HCT116 (cell line): ENCODE results near the gene PRICKLE1. TPM values are rescaled to one million over a fixed set of nuclear protein-coding genes. Genes with fewer than 3 reads are reported as not detected.

ENCODE experiments used
- ATAC-seq: fragments of 200-7000 bp; cut with Tn5 transposase; 2 replicates; pipeline ENCODE4 v1.9.1; 2020; ENCODE audit warnings: mild to moderate bottlenecking, moderate library complexity
- BruUV-seq: library from RNA; stranded (reverse); fragments of 400-500 nt; replicated peaks from 2 replicates; lab custom pipeline; 2021; lab: Mats Ljungman, UMichigan
- CTCF ChIA-PET: fragments of 300-600 bp; sonication (Branson Sonifier 250); formaldehyde crosslinking; loops from one replicate; lab custom pipeline; 2021; ENCODE audit warnings: antibody characterized with exemption; lab: Charles Lee
- POLR2A ChIA-PET: fragments of 300-600, 350-600 bp; sonication (Branson Sonifier 250); formaldehyde crosslinking; loops from one replicate; lab custom pipeline; 2021; ENCODE audit warnings: antibody characterized with exemption; lab: Charles Lee
- RAD21 ChIA-PET, 2 experiments: fragments of 300-600 bp; sonication (Branson Sonifier 250); formaldehyde crosslinking; loops; one replicate each; lab custom pipeline; 2023; ENCODE audit warnings: low total read pairs in 2 of 2; ENCODE audit not compliant: uncharacterized antibody in 2 of 2, unreplicated experiment in 2 of 2, low non-redundant PET in 1 of 2; lab: Charles Lee
- DNase-seq: peaks from one replicate; pipeline ENCODE4 v3.0.0-alpha.2; 2010; ENCODE audit warnings: low read depth, low spot score
- H2AFZ ChIP-seq: fragments of 200-600 bp; shearing (Covaris generic), sonication (generic); 2 replicates; pipeline ENCODE4 v1.6.1; 2017; ENCODE audit warnings: low read depth, mixed run types, mixed read lengths, antibody characterized with exemption, low read length; ENCODE audit not compliant: poor library complexity, severe bottlenecking
- H3K27ac ChIP-seq: 2 replicates; pipeline ENCODE4 v1.5.1; 2012; ENCODE audit warnings: low read depth, low read length
- H3K27me3 ChIP-seq: fragments of 200-600 bp; sonication (generic); 2 replicates; pipeline ENCODE4 v1.6.1; 2016; ENCODE audit warnings: mixed run types, low read length, mixed read lengths; ENCODE audit not compliant: insufficient read depth
- H3K36me3 ChIP-seq, 2 experiments: fragments of 200-500 bp in 1 of 2; fragments of 200-600 bp in 1 of 2; sonication (Bioruptor generic) in 1 of 2; sonication (generic) in 1 of 2; 2 replicates each; pipeline versions ENCODE4 v1.5.1 to v1.6.1; 2014 to 2016; ENCODE audit warnings: low read length in 2 of 2, inconsistent platforms in 1 of 2, mixed read lengths in 1 of 2, mixed run types in 1 of 2; ENCODE audit not compliant: insufficient read depth in 2 of 2, control insufficient read depth in 1 of 2
- H3K4me1 ChIP-seq, 2 experiments: fragments of 200-600 bp in 1 of 2; sonication (generic) in 1 of 2; 2 replicates each; pipeline versions ENCODE4 v1.5.1 to v1.6.1; 2012 to 2017; ENCODE audit warnings: low read length in 2 of 2, inconsistent platforms in 1 of 2, mild to moderate bottlenecking in 1 of 2, mixed read lengths in 1 of 2, mixed run types in 1 of 2, moderate library complexity in 1 of 2; ENCODE audit not compliant: insufficient read depth in 2 of 2, control insufficient read depth in 1 of 2
- H3K4me2 ChIP-seq: fragments of 200-600 bp; sonication (generic); 2 replicates; pipeline ENCODE4 v1.6.1; 2017; ENCODE audit warnings: mixed run types, low read length, mixed read lengths
- H3K4me3 ChIP-seq, 2 experiments: fragments of 200-600 bp in 1 of 2; sonication (generic) in 1 of 2; replicated peaks in 1 of 2; 2 replicates each; pipeline ENCODE4 v1.5.1; 2011 to 2016; ENCODE audit warnings: low read length in 2 of 2, control low read depth in 1 of 2, low read depth in 1 of 2, mild to moderate bottlenecking in 1 of 2, mixed read lengths in 1 of 2, mixed run types in 1 of 2
- H3K79me2 ChIP-seq: fragments of 200-600 bp; sonication (generic); 2 replicates; pipeline ENCODE4 v1.6.1; 2017; ENCODE audit warnings: mild to moderate bottlenecking, mixed run types, low read length, moderate library complexity, mixed read lengths; ENCODE audit not compliant: insufficient read depth
- H3K9ac ChIP-seq: fragments of 200-600 bp; sonication (generic); 2 replicates; pipeline ENCODE4 v1.6.1; 2016; ENCODE audit warnings: low read length, mixed read lengths
- H3K9me2 ChIP-seq: fragments of 200-600 bp; sonication (generic), shearing (Covaris generic); 2 replicates; pipeline ENCODE4 v1.6.1; 2017; ENCODE audit warnings: mixed run types, mild to moderate bottlenecking, moderate library complexity; ENCODE audit not compliant: insufficient read depth
- H3K9me3 ChIP-seq, 2 experiments: fragments of 200-500 bp in 1 of 2; fragments of 200-600 bp in 1 of 2; sonication (Bioruptor generic) in 1 of 2; sonication (generic) in 1 of 2; 2 replicates each; pipeline ENCODE4 v1.6.1; 2014 to 2017; ENCODE audit warnings: low read length in 2 of 2, mixed read lengths in 2 of 2, inconsistent platforms in 1 of 2, low read depth in 1 of 2, mild to moderate bottlenecking in 1 of 2, mixed run types in 1 of 2, moderate library complexity in 1 of 2; ENCODE audit not compliant: control insufficient read depth in 1 of 2, insufficient read depth in 1 of 2
- H4K20me1 ChIP-seq: fragments of 200-600 bp; sonication (generic), shearing (Covaris generic); 2 replicates; pipeline ENCODE4 v1.6.1; 2017; ENCODE audit warnings: mixed run types, mild to moderate bottlenecking, moderate library complexity; ENCODE audit not compliant: insufficient read depth
- CEBPB ChIP-seq: IDR thresholded peaks from 2 replicates; pipeline ENCODE4 v1.6.1; 2012; ENCODE audit warnings: low read depth
- EGR1 ChIP-seq: IDR thresholded peaks from 2 replicates; pipeline ENCODE4 v1.6.1; 2012; ENCODE audit warnings: low read depth
- ELF1 ChIP-seq: IDR thresholded peaks from 2 replicates; pipeline ENCODE4 v1.6.1; 2012; ENCODE audit warnings: low read depth, borderline replicate concordance
- EZH2 ChIP-seq: fragments of 200-600 bp; sonication (generic); IDR thresholded peaks from 2 replicates; pipeline ENCODE4 v1.6.1; 2017; ENCODE audit warnings: antibody characterized with exemption, mixed run types
- EZH2phosphoT487 ChIP-seq: fragments of 200-600 bp; IDR thresholded peaks from 2 replicates; pipeline ENCODE4 v1.6.1; 2018; ENCODE audit warnings: antibody characterized with exemption, borderline replicate concordance
- FOSL1 ChIP-seq: IDR thresholded peaks from 2 replicates; pipeline ENCODE4 v1.6.1; 2012; ENCODE audit warnings: low read depth
- POLR2A ChIP-seq: IDR thresholded peaks from 2 replicates; pipeline ENCODE4 v1.7.0; 2011; ENCODE audit warnings: borderline replicate concordance; ENCODE audit not compliant: insufficient read depth, insufficient read length; ENCODE audit errors: extremely low read depth
- RAD21 ChIP-seq: IDR thresholded peaks from 2 replicates; pipeline ENCODE4 v1.6.1; 2012; ENCODE audit warnings: low read depth, mild to moderate bottlenecking
- SIN3A ChIP-seq: IDR thresholded peaks from 2 replicates; pipeline ENCODE4 v1.6.1; 2012; ENCODE audit warnings: low read depth
- SP1 ChIP-seq: IDR thresholded peaks from 2 replicates; pipeline ENCODE4 v1.6.1; 2012; ENCODE audit warnings: low read depth
- SRF ChIP-seq: IDR thresholded peaks from 2 replicates; pipeline ENCODE4 v1.6.1; 2012; ENCODE audit warnings: low read depth
- TCF7L2 ChIP-seq: IDR thresholded peaks from 2 replicates; pipeline ENCODE4 v1.7.0; 2011; ENCODE audit warnings: borderline replicate concordance, inconsistent platforms; ENCODE audit not compliant: insufficient read depth, insufficient read length; ENCODE audit errors: extremely low read depth
- YY1 ChIP-seq: IDR thresholded peaks from 2 replicates; pipeline ENCODE4 v1.6.1; 2011; ENCODE audit warnings: low read length, low read depth, moderate library complexity, mild to moderate bottlenecking; ENCODE audit not compliant: insufficient replicate concordance; ENCODE audit errors: extremely low read depth
- ZBTB33 ChIP-seq: IDR thresholded peaks from 2 replicates; pipeline ENCODE4 v1.6.1; 2011; ENCODE audit warnings: mild to moderate bottlenecking, low read length, moderate library complexity; ENCODE audit not compliant: insufficient replicate concordance; ENCODE audit errors: extremely low read depth
- ZFX ChIP-seq: fragments of 450-650 bp; IDR thresholded peaks from 2 replicates; pipeline ENCODE4 v1.6.1; 2017
- ZNF274 ChIP-seq: fragments of 200-500 bp; sonication (Bioruptor generic); IDR thresholded peaks from 2 replicates; pipeline ENCODE4 v1.6.1; 2014; ENCODE audit warnings: mild to moderate bottlenecking, low read depth, low read length, inconsistent platforms
- intact Hi-C: fragments of 100-400 bp; cut with micrococcal nuclease; formaldehyde crosslinking; loops from 2 replicates; pipeline ENCODE4 v1.10.0; 2022
- total RNA-seq: library from RNA; stranded (reverse); gene quantifications from one replicate; pipeline ENCODE4 v1.2.1, GENCODE V29; 2021; ENCODE audit not compliant: unreplicated experiment
- TF ChIP-seq, protein P1 (sequence below): IDR thresholded peaks from 2 replicates; pipeline ENCODE4 v1.6.1; 2012
- TF ChIP-seq, protein P2 (sequence below), 3 experiments: fragments of 200-600 bp in 1 of 3; sonication (generic) in 1 of 3; IDR thresholded peaks in 2 of 3; conservative IDR thresholded peaks in 1 of 3; 2 replicates each; pipeline ENCODE4 v1.5.1; 2012 to 2017; ENCODE audit warnings: low read depth in 2 of 3, low read length in 2 of 3, antibody characterized with exemption in 1 of 3, borderline replicate concordance in 1 of 3, control low read depth in 1 of 3, mild to moderate bottlenecking in 1 of 3, mixed read lengths in 1 of 3, mixed run types in 1 of 3, moderate library complexity in 1 of 3; ENCODE audit not compliant: insufficient read depth in 1 of 3
- TF ChIP-seq, protein P3 (sequence below): IDR thresholded peaks from 2 replicates; pipeline ENCODE4 v1.6.1; 2012

PRICKLE1 gene
- total RNA-seq, 1 experiment from 2014 or later, result 1.3 TPM

- TF ChIP-seq, protein P1, sequence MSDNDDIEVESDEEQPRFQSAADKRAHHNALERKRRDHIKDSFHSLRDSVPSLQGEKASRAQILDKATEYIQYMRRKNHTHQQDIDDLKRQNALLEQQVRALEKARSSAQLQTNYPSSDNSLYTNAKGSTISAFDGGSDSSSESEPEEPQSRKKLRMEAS, result no peak
- TF ChIP-seq SP1 (no peak), EZH2phosphoT487 (no peak), TCF7L2 (no peak), ZFX (no peak), SIN3A (no peak), EZH2 (no peak), ZNF274 (no peak), ELF1 (no peak)
Observed at GRCh38 chr12:42444192-42444943, 145.2 kb downstream of the PRICKLE1 start (continued).

DNA sequence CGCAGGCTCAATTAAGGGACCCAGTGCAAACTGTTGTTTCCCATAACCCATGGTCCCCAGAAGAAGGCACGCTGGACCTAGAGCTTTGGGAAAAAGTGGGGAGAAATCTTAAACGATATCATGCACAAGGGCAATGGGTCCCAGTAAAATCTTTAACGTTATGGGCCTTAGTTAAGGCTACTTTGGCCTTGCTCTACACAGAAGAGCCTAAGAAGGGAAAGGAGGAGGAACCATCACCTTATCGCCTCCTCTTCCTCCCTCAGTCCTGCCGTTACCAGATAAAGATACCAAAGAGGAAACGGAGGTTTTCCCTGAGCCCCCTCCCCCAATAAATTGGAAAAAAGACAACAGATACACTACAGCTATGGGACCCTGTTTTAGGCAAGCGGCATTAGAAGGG is 146.7 kb downstream of the PRICKLE1 start:
- H3K9ac ChIP-seq, result no peak overlapping the region
- ChIA-PET POLR2A (no interaction called here), CTCF (no interaction called here), RAD21 (no interaction called here)
- H3K4me2 ChIP-seq, result no peak overlapping the region
- no peak for ATAC-seq
- no peaks in the 10 kb centered on the region for H3K9me2 ChIP-seq
- no peaks in the 10 kb centered on the region for H3K9me3 ChIP-seq
- H3K4me3 ChIP-seq, result no peak overlapping the region
- H2AFZ ChIP-seq, result no peak overlapping the region
- peaks cover under 1% of the 10 kb centered on the region; the same call in 1 of the 2 replicates for H3K79me2 ChIP-seq
- H3K36me3 ChIP-seq, result peaks cover 0 to 4% of the 10 kb centered on the region in 2 experiments; a peak in 2 of 4 replicates
- H3K4me1 ChIP-seq, result no peaks in the 10 kb centered on the region
- no peaks in the 10 kb centered on the region for H3K27me3 ChIP-seq
- no TSS peak for BruUV-seq
- no peak overlapping the region for H3K27ac ChIP-seq
- H4K20me1 ChIP-seq, result no peaks in the 10 kb centered on the region
- DNase-seq, result no peak
- intact Hi-C loops, result no loop called here
- no peak for TF ChIP-seq EGR1
- TF ChIP-seq CEBPB, result no peak
- TF ChIP-seq ZFX, result no peak
- no peak for TF ChIP-seq RAD21
- TF ChIP-seq EZH2phosphoT487, result no peak
- TF ChIP-seq, protein P1, result no peak
- TF ChIP-seq SRF, result no peak
- no peak for TF ChIP-seq YY1
- no peak for TF ChIP-seq ZNF274
- TF ChIP-seq, protein P2, sequence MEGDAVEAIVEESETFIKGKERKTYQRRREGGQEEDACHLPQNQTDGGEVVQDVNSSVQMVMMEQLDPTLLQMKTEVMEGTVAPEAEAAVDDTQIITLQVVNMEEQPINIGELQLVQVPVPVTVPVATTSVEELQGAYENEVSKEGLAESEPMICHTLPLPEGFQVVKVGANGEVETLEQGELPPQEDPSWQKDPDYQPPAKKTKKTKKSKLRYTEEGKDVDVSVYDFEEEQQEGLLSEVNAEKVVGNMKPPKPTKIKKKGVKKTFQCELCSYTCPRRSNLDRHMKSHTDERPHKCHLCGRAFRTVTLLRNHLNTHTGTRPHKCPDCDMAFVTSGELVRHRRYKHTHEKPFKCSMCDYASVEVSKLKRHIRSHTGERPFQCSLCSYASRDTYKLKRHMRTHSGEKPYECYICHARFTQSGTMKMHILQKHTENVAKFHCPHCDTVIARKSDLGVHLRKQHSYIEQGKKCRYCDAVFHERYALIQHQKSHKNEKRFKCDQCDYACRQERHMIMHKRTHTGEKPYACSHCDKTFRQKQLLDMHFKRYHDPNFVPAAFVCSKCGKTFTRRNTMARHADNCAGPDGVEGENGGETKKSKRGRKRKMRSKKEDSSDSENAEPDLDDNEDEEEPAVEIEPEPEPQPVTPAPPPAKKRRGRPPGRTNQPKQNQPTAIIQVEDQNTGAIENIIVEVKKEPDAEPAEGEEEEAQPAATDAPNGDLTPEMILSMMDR (IDR thresholded peaks at IDR 0.05 in 2 of 3, conservative IDR thresholded peaks at IDR 0.05 in 1 of 3; ENCODE audit: borderline replicate concordance in 1 of 3, insufficient read depth in 1 of 3, low read depth in 2 of 3, low read length in 2 of 3), result no peak
- no peak for TF ChIP-seq POLR2A
- no peak for TF ChIP-seq EZH2
- TF ChIP-seq, protein P3, sequence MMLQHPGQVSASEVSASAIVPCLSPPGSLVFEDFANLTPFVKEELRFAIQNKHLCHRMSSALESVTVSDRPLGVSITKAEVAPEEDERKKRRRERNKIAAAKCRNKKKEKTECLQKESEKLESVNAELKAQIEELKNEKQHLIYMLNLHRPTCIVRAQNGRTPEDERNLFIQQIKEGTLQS, result no peak
- no peak for TF ChIP-seq FOSL1
- TF ChIP-seq ZBTB33, result no peak
